Measurements from ENCODE around the gene NPDC1.

Gene NPDC1

GRCh38 chr9:136990242-136990911 is 55.6 kb downstream of the NPDC1 start:
- DNase-seq: no peak
